Liver (tissue), 9 donors: ENCODE measurements around the gene ARCN1. TPM values are rescaled to one million over a fixed set of nuclear protein-coding genes. Genes with fewer than 3 reads are reported as not detected.
"Not testable (repeated sequence)": the region's sequence is repeated elsewhere in the genome, so short reads cannot be mapped to it uniquely, and the experiment has no call there.

Source experiments
- DNase-seq: peaks from one replicate; pipeline ENCODE4 v3.0.0-alpha.2; 2017; ENCODE audit warnings: low spot score
- H3K27ac ChIP-seq, 2 donors: one replicate each; pipeline ENCODE4 v1.7.0; 2013; ENCODE audit warnings: inconsistent platforms in 2 of 2, low read length in 2 of 2, control low read depth in 1 of 2, low read depth in 1 of 2, mild to moderate bottlenecking in 1 of 2
- H3K27me3 ChIP-seq, 4 donors: one replicate each; pipeline versions ENCODE4 v1.6.1 to v1.7.0; 2013; ENCODE audit warnings: low read length in 3 of 4, inconsistent platforms in 1 of 4, mild to moderate bottlenecking in 1 of 4, moderate library complexity in 1 of 4; ENCODE audit not compliant: control insufficient read depth in 4 of 4, insufficient read depth in 4 of 4
- H3K36me3 ChIP-seq, 4 donors: one replicate each; pipeline versions ENCODE4 v1.6.1 to v1.7.0; 2013; ENCODE audit warnings: low read length in 3 of 4, mild to moderate bottlenecking in 3 of 4, low read depth in 1 of 4, moderate library complexity in 1 of 4; ENCODE audit not compliant: control insufficient read depth in 4 of 4, insufficient read depth in 3 of 4
- H3K4me1 ChIP-seq, 4 donors: one replicate each; pipeline versions ENCODE4 v1.6.1 to v1.7.0; 2013; ENCODE audit warnings: low read length in 3 of 4, mild to moderate bottlenecking in 3 of 4, moderate library complexity in 1 of 4; ENCODE audit not compliant: control insufficient read depth in 4 of 4, insufficient read depth in 4 of 4
- H3K4me3 ChIP-seq, 3 donors: one replicate each; pipeline versions ENCODE4 v1.6.1 to v1.7.0; 2013; ENCODE audit warnings: low read length in 3 of 3, control low read depth in 1 of 3, low read depth in 1 of 3, mild to moderate bottlenecking in 1 of 3
- H3K9ac ChIP-seq, 2 donors: one replicate each; pipeline ENCODE4 v1.7.0; 2013; ENCODE audit warnings: low read length in 2 of 2, mild to moderate bottlenecking in 2 of 2, moderate library complexity in 2 of 2, control low read depth in 1 of 2, low read depth in 1 of 2
- H3K9me3 ChIP-seq, 4 donors: one replicate each; pipeline versions ENCODE4 v1.6.1 to v1.7.0; 2013; ENCODE audit warnings: low read length in 3 of 4; ENCODE audit not compliant: control insufficient read depth in 4 of 4
- EGR1 ChIP-seq, 2 donors: IDR thresholded peaks; 2 replicates each; pipeline ENCODE4 v1.6.1; 2016 to 2018; ENCODE audit warnings: antibody characterized with exemption in 2 of 2, low read depth in 2 of 2
- FOXA1 ChIP-seq: IDR thresholded peaks from 2 replicates; pipeline ENCODE4 v1.6.1; 2016; ENCODE audit warnings: antibody characterized with exemption
- FOXA2 ChIP-seq: IDR thresholded peaks from 2 replicates; pipeline ENCODE4 v1.6.1; 2016; ENCODE audit warnings: antibody characterized with exemption
- HNF4A ChIP-seq, 2 donors: conservative IDR thresholded peaks; 2 replicates each; pipeline ENCODE4 v1.6.1; 2016; ENCODE audit warnings: antibody characterized with exemption in 2 of 2, mild to moderate bottlenecking in 2 of 2
- HNF4G ChIP-seq: IDR thresholded peaks from 2 replicates; pipeline ENCODE4 v1.6.1; 2016; ENCODE audit warnings: antibody characterized with exemption
- JUND ChIP-seq, 2 donors: IDR thresholded peaks; 2 replicates each; pipeline ENCODE4 v1.6.1; 2016; ENCODE audit warnings: antibody characterized with exemption in 2 of 2
- NR2F2 ChIP-seq: IDR thresholded peaks from 2 replicates; pipeline ENCODE4 v1.6.1; 2016; ENCODE audit warnings: antibody characterized with exemption
- RAD21 ChIP-seq, 2 donors: IDR thresholded peaks; 2 replicates each; pipeline ENCODE4 v1.6.1; 2016; ENCODE audit warnings: antibody characterized with exemption in 2 of 2, mild to moderate bottlenecking in 2 of 2
- REST ChIP-seq: IDR thresholded peaks from 2 replicates; pipeline ENCODE4 v1.6.1; 2016; ENCODE audit warnings: antibody characterized with exemption, mild to moderate bottlenecking
- SP1 ChIP-seq: IDR thresholded peaks from 2 replicates; pipeline ENCODE4 v1.6.1; 2018; ENCODE audit warnings: antibody characterized with exemption, mild to moderate bottlenecking
- TAF1 ChIP-seq: conservative IDR thresholded peaks from 2 replicates; pipeline ENCODE4 v1.6.1; 2016; ENCODE audit warnings: antibody characterized with exemption, mild to moderate bottlenecking
- YY1 ChIP-seq: IDR thresholded peaks from 2 replicates; pipeline ENCODE4 v1.6.1; 2016; ENCODE audit warnings: antibody characterized with exemption, mild to moderate bottlenecking
- WGBS: extraction: QIAGEN DNeasy Blood & Tissue Kit; methylation state at CpG from one replicate; pipeline ENCODE4 v1.1.7; 2013; 5-methylcytosine and 5-hydroxymethylcytosine counted together
- polyA plus RNA-seq, 2 donors: library from polyadenylated mRNA; stranded (reverse) in 1 of 2; unstranded in 1 of 2; fragments of 200-250 nt in 1 of 2; fragments of >200 nt in 1 of 2; fragmentation: Nextera tagmentation in 1 of 2; extraction: Ambion mirVana in 1 of 2; gene quantifications; one replicate each; pipeline versions ENCODE4 v1.2.1 to v1.2.3, GENCODE V29; 2013 to 2015
- total RNA-seq, 2 donors: library from RNA; depleted of rRNA; stranded (reverse); fragments of >200 nt; gene quantifications; one replicate each; pipeline ENCODE4 v1.2.3, GENCODE V29; 2014
- donor health status: healthy.
- donor health status: healthy.
- donor health status: healthy.
- donor health status: healthy.
- donor health status: healthy.

ARCN1 gene
- total and polyA plus RNA-seq, 4 donors = 36.7 to 95.4 (median 51.8) TPM

GRCh38 chr11:118574636-118575035 lies 2.4 kb downstream of the ARCN1 start (continued):
- TF ChIP-seq REST = no peak

DNA sequence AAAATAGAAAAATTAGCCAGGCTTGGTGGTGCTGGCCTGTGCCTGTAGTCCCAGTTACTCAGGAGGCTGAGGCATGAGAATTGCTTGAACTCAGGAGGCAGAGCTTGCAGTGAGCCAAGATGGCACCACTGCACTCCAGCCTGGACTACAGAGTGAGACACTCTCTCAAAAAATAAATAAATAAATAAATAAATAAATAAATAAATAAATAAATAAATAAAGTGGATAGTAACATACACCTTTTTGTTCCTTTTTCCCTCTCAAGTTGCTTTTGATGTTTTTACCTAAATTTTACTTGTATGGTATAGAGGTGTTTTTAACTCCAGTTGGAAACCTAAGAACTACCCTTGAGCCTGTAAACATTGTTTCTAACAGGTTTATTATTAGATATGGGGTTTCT lies 5.8 kb downstream of the ARCN1 start:
- H3K9me3 ChIP-seq, H3K27ac ChIP-seq, H3K27me3 ChIP-seq, H3K9ac ChIP-seq, H3K4me3 ChIP-seq, DNase-seq: not testable (repeated sequence)
- H3K36me3 ChIP-seq = peaks cover 0 to 12% (median 10%) of the 10 kb centered on the region in 4 donors
- H3K4me1 ChIP-seq = peaks cover 10 to 42% (median 29%) of the 10 kb centered on the region in 4 donors

GRCh38 chr11:118581057-118581456 lies 8.8 kb downstream of the ARCN1 start:
- TF ChIP-seq FOXA1 = no peak
- no peak for TF ChIP-seq HNF4A (conservative IDR thresholded peaks at IDR 0.05)
- TF ChIP-seq REST = no peak
- no peak for TF ChIP-seq RAD21 (IDR thresholded peaks at IDR 0.05)
- TF ChIP-seq YY1 = no peak
- no peak for TF ChIP-seq TAF1
- no peak for TF ChIP-seq HNF4G
- TF ChIP-seq FOXA2 = no peak
- no peak overlapping the region for H3K27ac ChIP-seq
- H3K4me1 ChIP-seq = peaks cover 4 to 15% (median 12%) of the 10 kb centered on the region in 4 donors
- WGBS = 85% methylated on average over 6 of the region's 6 CpGs
- H3K36me3 ChIP-seq = peaks cover 14 to 40% (median 36%) of the 10 kb centered on the region in 4 donors
- H3K9me3 ChIP-seq = no peaks in the 10 kb centered on the region
- H3K27me3 ChIP-seq = no peaks in the 10 kb centered on the region
- DNase-seq = no peak
- no peak overlapping the region for H3K9ac ChIP-seq
- no peak overlapping the region for H3K4me3 ChIP-seq

DNA sequence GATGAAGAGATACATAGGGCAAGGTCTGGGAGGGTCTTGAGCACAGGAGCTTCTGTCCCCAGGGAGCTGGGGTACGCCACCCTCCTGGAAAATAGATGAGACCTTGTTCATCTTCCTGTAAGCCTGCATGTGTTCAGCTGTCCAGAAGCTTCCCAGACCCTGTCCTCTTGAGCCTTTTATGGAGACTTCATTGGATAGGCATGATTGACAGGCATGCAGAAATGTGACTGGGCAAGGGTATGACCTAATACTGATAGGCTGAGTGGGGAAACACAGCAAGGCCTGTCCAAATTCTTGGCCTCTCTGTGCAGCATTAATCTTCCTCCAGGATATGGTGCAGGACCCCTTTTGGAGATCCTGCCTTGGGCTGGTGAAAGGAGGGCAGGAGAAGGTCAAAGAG lies 15.7 kb downstream of the ARCN1 start:
- Histone ChIP-seq H3K36me3 (peaks cover 22 to 87% (median 72%) of the 10 kb centered on the region in 4 donors), H3K4me1 (no peaks in the 10 kb centered on the region), H3K27ac (no peak overlapping the region), H3K4me3 (no peak overlapping the region), H3K27me3 (no peaks in the 10 kb centered on the region), H3K9ac (no peak overlapping the region), H3K9me3 (no peaks in the 10 kb centered on the region)
- DNase-seq = no peak
- no peak for TF ChIP-seq HNF4A (conservative IDR thresholded peaks at IDR 0.05)
- no peak for TF ChIP-seq JUND (IDR thresholded peaks at IDR 0.05)
- TF ChIP-seq NR2F2 = no peak
- TF ChIP-seq SP1 = no peak
- no peak for TF ChIP-seq FOXA1
- TF ChIP-seq EGR1 (IDR thresholded peaks at IDR 0.05; ENCODE audit: low read depth in 2 of 2) = no peak
- WGBS = 94% methylated on average over 1 of the region's 1 CpG
